DND-41 (cell line): Measurements from ENCODE around the gene ATXN7L2.

Source experiments
- ATAC-seq: fragments of 200-7000 bp; cut with Tn5 transposase; 3 replicates; pipeline ENCODE4 v1.9.1; 2021; ENCODE audit warnings: low read depth; ENCODE audit not compliant: insufficient read depth
- DNase-seq: peaks from one replicate; pipeline ENCODE4 v3.0.0-alpha.2; 2020
- H2AFZ ChIP-seq: 2 replicates; pipeline ENCODE4 v1.6.0; 2012; ENCODE audit warnings: low read depth, low read length
- H3K27ac ChIP-seq: 2 replicates; pipeline ENCODE4 v1.5.1; 2012; ENCODE audit warnings: low read length, inconsistent platforms
- H3K27me3 ChIP-seq: fragments of 200-600 bp; sonication (generic); 2 replicates; pipeline ENCODE4 v1.6.0; 2012; ENCODE audit warnings: low read length, mild to moderate bottlenecking, inconsistent platforms; ENCODE audit not compliant: insufficient read depth, poor library complexity
- H3K36me3 ChIP-seq: 2 replicates; pipeline ENCODE4 v1.5.1; 2012; ENCODE audit warnings: low read length, inconsistent platforms; ENCODE audit not compliant: insufficient read depth
- H3K4me1 ChIP-seq: 2 replicates; pipeline ENCODE4 v1.5.1; 2012; ENCODE audit warnings: mild to moderate bottlenecking, low read length; ENCODE audit not compliant: insufficient read depth
- H3K4me2 ChIP-seq: 2 replicates; pipeline ENCODE4 v1.6.0; 2012; ENCODE audit warnings: mild to moderate bottlenecking, moderate library complexity, low read length, inconsistent platforms; ENCODE audit not compliant: insufficient read depth
- H3K4me3 ChIP-seq, 2 experiments: fragments of 200-600 bp in 1 of 2; shearing (Covaris generic) in 1 of 2; 2 replicates each; pipeline ENCODE4 v1.5.1; 2012 to 2016; ENCODE audit warnings: inconsistent platforms in 2 of 2, low read length in 2 of 2, mild to moderate bottlenecking in 2 of 2, low read depth in 1 of 2, moderate library complexity in 1 of 2
- H3K79me2 ChIP-seq: 2 replicates; pipeline ENCODE4 v1.6.0; 2012; ENCODE audit warnings: low read length, inconsistent platforms; ENCODE audit not compliant: insufficient read depth
- H3K9ac ChIP-seq: 2 replicates; pipeline ENCODE4 v1.6.0; 2012; ENCODE audit warnings: low read depth, mild to moderate bottlenecking, inconsistent platforms, low read length, moderate library complexity
- H3K9me3 ChIP-seq: 2 replicates; pipeline ENCODE4 v1.5.1; 2012; ENCODE audit warnings: low read length, moderate library complexity, mild to moderate bottlenecking, inconsistent platforms; ENCODE audit not compliant: insufficient read depth, severe bottlenecking
- H4K20me1 ChIP-seq: 2 replicates; pipeline ENCODE4 v1.6.0; 2012; ENCODE audit warnings: low read length; ENCODE audit not compliant: insufficient read depth
- CTCF ChIP-seq: IDR thresholded peaks from 2 replicates; pipeline ENCODE4 v1.5.1; 2012; ENCODE audit warnings: borderline replicate concordance, low read length, moderate library complexity, mild to moderate bottlenecking; ENCODE audit not compliant: poor library complexity, severe bottlenecking; ENCODE audit errors: extremely low read depth
- EZH2 ChIP-seq: IDR thresholded peaks from 3 replicates; pipeline ENCODE4 v1.6.1; 2012; ENCODE audit warnings: borderline replicate concordance, low read depth, mild to moderate bottlenecking, moderate library complexity, low read length, inconsistent platforms; ENCODE audit not compliant: severe bottlenecking

ATXN7L2 gene

GRCh38 chr1:109538827-109539555, 55.3 kb downstream of the ATXN7L2 start:
- Histone ChIP-seq H3K4me1 (no peaks in the 10 kb centered on the region), H3K4me3 (no peak overlapping the region), H3K27ac (no peak overlapping the region), H3K9me3 (no peaks in the 10 kb centered on the region), H3K79me2 (no peaks in the 10 kb centered on the region), H3K4me2 (no peak overlapping the region), H3K36me3 (no peaks in the 10 kb centered on the region), H3K9ac (no peak overlapping the region), H2AFZ (no peak overlapping the region), H4K20me1 (no peaks in the 10 kb centered on the region), H3K27me3 (peaks cover 2% of the 10 kb centered on the region)
- DNase-seq (no peak), ATAC-seq (no peak)
- TF ChIP-seq CTCF: no peak
- TF ChIP-seq EZH2: no peak

DNA sequence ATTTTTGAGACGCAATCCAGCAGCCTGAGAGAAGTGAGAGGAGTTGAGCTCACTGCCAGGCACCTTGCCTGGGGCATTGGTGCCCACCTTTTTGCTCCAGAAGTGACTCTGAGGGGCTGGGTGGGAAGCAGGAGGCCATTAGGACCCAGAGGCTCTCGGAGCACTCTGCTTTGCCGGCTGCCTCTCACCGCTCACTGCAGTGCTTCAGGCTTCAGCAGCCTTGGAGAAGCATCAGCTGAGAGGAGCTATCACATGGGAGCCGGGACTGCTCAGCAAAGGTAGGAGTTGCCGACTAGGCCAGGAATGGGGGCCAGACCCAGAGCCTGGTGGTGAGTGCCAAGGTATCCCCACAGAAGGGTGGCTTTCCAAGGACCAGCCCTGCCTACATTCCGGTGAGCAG, 56.0 kb downstream of the ATXN7L2 start, which contains the start of gene GPR61:
Gene GPR61, plus strand, starts transcription at position 197 of the 400 bp plus-strand sequence. CDS start 3,151 bp downstream, outside the sequence.
- Histone ChIP-seq H3K27me3 (peaks cover 2% of the 10 kb centered on the region), H3K36me3 (no peaks in the 10 kb centered on the region), H3K9me3 (no peaks in the 10 kb centered on the region), H2AFZ (no peak within 1 kb of the TSS), H4K20me1 (no peaks in the 10 kb centered on the region), H3K4me3 (no peak within 1 kb of the TSS), H3K27ac (no peak within 1 kb of the TSS), H3K9ac (no peak within 1 kb of the TSS), H3K4me2 (no peak within 1 kb of the TSS), H3K79me2 (no peaks in the 10 kb centered on the region), H3K4me1 (no peaks in the 10 kb centered on the region)
- no peak for ATAC-seq
- no peak for DNase-seq
- TF ChIP-seq EZH2 (no peak), CTCF (no peak)

GRCh38 chr1:109541102-109541501, 57.4 kb downstream of the ATXN7L2 start:
- ATAC-seq: no peak
- H3K79me2 ChIP-seq: no peaks in the 10 kb centered on the region
- TF ChIP-seq CTCF: no peak
- no peak for TF ChIP-seq EZH2

More at GRCh38 chr1:109541102-109541501, 57.4 kb downstream of the ATXN7L2 start:
- DNase-seq: no peak
- H2AFZ ChIP-seq: no peak overlapping the region
- no peaks in the 10 kb centered on the region for H3K36me3 ChIP-seq
- H3K4me2 ChIP-seq: no peak overlapping the region
- H3K4me3 ChIP-seq: no peak overlapping the region
- H3K9me3 ChIP-seq: no peaks in the 10 kb centered on the region
- peaks cover 2% of the 10 kb centered on the region for H3K27me3 ChIP-seq
- H3K27ac ChIP-seq: no peak overlapping the region
- peaks cover 9% of the 10 kb centered on the region for H3K4me1 ChIP-seq
- H4K20me1 ChIP-seq: no peaks in the 10 kb centered on the region
- H3K9ac ChIP-seq: no peak overlapping the region
